HG02678 (cell line): ENCODE data around the gene KLF2.
A peak's percentile ranks its signal among the peaks of the same experiment; 100 is the strongest.

Experiments
- ATAC-seq: cut with Tn5 transposase; IDR thresholded peaks from one replicate; pipeline ENCODE4 v1.9.1; 2021; ENCODE audit warnings: mild to moderate bottlenecking, moderate library complexity; ENCODE audit not compliant: unreplicated experiment

KLF2 gene

DNA sequence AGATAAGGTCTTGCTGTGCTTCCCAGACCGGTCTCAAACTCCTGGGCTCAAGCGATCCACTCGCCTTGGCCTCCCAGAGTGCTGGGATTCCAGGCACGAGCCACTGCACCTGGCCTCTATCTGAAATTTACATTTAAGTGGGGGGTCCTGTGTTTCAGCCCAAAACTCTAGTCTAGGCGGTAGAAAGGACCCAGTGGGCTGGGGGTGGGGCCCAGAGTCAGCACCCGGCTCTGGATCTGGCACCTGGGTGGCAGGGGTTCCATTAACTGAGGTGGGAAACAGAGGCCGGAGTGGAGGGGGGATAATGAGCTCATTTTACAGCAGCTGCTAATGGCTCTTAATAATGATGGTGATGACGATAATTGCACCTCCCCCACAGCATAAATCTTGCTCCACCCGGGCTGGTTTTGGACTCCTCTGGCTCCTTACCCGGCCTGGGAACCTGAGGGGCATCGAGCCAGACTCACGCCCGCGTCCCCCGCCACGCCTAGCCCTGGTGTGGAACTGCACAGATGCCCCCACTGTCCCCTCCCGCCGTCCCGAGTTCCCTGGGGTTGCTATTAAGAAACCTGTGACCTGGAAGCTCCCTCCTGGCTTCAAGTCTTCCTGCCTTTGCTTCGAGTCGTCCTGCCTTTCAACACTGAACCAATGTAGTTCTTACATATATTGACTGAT, 17.8 kb upstream of the KLF2 start:
- no peak for ATAC-seq

DNA sequence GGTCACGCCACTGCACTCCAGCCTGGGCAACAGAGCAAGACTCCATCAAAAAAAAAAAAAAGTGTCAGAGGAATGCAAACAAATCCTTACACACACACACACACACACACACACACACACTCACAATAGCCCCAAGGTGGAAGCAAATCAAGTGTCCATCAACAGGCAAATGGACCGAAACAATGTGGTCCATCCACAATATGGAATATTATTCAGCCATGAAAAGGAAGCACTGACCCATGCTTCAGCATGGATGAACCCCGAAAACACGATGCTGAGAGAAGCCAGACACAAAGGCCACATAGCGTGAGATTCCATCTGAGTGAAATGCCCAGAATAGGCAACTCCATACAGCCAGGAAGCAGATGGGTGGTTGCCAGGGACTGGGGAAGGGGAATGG, 16.5 kb upstream of the KLF2 start:
- ATAC-seq = no peak

DNA sequence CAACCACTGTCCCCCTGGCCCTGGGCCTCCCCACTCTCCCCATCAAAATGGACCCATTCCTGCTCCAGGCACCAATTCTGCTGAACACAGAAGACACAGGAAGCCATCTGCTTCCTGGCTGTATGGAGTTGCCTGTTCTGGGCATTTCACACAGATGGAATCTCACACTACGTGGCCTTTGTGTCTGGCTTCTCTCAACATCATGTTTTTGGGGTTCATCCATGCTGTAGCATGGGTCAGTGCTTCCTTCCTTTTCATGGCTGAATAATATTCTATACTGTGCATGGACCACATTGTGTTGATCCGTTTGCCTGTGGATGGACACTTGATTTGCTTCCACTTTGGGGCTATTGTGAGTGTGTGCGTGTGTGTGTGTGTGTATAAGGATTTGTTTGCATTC, 15.0 kb upstream of the KLF2 start:
- ATAC-seq = no peak

DNA sequence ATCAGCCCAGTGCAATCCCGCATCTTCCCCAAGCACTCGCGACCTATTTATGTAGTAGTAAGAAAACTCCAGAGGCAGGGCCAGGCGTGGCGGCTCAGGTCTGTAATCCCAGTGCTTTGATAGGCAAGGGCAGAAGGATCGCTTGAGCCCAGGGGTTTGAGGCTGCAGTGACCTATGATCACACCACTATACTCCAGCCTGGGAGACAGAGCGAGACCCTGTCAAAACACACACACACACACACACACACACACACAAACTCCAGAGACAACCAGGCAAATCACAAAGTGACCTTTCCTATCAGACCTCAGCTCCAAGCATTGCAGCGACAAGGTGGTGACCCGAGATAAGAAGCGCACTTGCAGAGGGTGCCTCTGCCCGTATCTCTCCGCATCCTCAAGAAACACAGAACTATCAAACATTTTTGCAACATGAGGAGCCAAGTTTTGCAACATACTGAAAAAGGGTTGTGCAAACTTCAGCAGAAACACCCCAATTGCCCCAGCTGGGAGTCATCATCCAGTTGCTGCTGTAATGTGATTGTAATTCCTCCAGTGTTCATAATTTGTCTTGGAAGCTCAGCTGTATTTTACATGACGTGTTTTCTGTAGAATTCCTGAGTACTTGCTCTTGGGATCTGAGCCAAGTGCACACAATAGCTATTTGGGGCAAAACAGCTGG, 8.7 kb upstream of the KLF2 start:
- no peak for ATAC-seq

- no peak for ATAC-seq
Observed at GRCh38 chr19:16316506-16316882, 8.1 kb upstream of the KLF2 start.

GRCh38 chr19:16319481-16319880, 5.1 kb upstream of the KLF2 start:
- no peak for ATAC-seq

DNA sequence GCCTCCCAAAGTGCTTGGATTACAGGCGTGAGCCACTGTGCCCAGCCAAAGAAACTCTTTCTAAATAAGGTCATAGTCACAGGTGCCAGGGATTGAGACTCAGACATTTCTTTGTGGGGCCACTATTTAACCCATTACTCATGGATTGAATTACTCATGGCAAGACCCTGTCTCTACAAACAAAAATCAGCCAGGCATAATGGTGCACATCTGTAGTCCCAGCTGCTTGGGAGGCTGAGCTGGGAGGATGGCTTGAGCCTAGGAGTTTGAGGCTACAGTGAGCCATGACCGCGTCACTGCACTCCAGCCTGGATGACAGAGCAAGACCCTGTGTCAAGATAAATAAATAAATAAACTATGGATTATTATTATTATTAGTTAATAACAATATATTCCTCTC, 3.6 kb upstream of the KLF2 start:
- no peak for ATAC-seq

- ATAC-seq = no peak
Observed at GRCh38 chr19:16325161-16325527, 518 bp downstream of the KLF2 start.

DNA sequence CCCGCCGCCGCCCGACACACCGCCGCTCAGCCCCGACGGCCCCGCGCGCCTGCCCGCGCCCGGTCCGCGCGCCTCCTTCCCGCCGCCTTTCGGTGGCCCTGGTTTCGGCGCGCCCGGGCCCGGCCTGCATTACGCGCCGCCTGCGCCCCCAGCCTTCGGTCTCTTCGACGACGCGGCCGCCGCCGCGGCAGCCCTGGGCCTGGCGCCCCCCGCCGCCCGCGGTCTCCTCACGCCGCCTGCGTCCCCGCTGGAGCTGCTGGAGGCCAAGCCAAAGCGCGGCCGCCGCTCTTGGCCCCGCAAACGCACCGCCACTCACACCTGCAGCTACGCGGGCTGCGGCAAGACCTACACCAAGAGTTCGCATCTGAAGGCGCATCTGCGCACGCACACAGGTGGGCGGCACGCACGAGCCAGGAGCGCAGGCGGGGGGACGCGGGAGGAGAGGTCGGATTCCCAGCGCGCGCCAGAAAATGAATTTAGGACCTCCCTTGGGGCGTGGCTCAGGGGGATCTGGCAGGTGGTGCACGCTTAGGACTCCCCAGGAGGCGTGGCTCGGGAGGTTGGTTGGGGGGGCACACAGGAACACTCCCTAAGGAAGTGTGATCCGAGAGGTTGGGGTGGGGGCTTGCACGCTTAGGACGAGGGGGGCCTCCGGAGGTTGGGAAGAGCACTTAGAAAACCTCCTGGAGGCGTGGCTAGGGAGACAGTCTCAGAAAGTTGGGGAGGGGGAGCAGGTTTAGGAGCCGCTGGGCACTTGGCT, 1.2 kb downstream of the KLF2 start:
- ATAC-seq = no peak

DNA sequence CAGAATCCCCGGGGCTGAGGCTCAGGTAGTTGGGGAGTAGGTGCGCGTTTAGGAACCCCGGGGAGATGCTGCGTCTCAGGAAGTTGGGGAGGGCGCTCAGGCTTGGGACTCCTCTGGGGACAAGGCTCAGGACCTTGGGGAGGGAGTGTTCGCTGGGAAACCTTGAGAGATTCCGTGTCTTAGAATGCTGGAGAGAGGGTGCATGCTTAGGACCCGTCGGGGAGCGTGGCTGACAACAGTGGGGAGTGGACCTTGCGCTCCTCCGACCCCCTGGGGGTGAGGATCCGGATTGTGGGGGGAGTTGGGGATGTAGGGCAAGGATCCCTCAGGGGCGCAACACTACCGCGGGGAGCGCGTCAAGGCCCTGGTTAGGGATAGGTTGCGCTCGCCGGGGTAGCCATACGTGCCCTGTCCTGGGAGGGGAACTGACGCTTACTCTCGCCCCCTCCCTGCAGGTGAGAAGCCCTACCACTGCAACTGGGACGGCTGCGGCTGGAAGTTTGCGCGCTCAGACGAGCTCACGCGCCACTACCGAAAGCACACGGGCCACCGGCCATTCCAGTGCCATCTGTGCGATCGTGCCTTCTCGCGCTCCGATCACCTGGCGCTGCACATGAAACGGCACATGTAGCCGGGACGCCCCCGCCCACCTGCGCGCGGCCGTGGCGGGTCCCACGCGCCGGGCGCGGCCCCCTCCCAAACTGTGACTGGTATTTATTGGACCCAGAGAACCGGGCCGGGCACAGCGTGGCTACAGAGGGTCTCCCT, 2.0 kb downstream of the KLF2 start:
- no peak for ATAC-seq

GRCh38 chr19:16327169-16327475, 2.5 kb downstream of the KLF2 start:
- no peak for ATAC-seq

DNA sequence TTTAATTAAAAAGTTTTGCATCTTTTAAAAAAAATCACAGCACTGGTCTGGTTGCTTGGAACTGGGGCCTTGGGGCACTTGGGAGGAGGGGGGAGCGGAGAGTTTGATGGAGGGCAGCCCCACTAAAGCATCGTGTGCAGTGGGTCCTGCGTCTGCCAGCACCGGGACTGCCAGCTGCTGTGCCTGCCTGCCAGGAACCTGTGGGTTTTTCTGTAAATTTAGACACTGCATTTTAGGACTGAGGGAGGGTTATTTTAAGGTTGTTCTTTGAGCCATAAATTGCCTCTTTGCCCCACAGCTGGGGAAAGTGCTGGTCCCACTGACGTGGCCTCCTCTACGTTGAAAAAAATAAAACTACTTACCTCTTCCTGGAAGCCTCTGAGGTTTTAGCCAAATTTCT, 2.9 kb downstream of the KLF2 start:
- no peak for ATAC-seq

DNA sequence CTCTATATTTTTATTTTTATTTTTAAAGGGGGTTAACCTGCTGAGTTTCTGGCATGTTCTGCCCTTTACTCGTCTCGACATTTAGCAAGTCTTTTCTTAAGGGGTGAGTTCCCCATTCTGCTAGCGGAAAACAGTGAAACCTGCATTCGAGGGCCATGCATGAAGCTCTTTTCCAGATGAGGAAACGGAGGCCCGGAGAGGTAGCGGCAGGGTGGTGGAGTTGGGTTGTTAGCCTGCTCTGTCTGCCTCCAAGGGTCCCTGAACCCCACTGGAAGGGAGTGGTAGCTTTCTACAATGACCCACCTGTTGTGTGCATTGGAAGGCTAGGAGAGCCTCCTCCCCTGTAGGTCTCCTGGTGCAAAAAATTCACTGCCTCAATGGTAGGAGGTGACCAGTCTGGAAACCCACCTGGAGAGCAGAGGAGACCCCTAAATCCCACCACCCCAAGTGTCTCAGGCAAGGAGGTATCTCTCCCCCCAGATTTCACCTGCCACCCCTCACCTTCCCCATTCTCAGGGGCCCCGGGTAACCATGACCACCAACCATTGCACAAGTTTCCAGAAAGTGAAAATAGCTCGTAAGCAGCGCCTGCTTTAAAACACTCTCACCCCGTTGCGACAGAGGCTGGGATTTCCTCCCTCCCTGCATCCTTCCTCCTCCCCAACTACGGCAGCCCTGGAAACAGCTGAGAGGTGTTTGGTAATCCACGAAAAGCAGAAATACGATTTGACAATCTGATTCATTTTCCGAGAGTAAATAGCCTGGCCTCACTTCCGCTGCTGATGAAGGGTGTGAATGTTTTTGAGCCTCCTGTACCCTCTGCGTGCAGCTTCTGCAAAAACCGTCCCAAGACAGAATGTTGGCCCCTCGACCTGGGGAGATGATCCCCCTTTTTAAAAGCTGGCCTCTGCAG, 3.5 kb downstream of the KLF2 start:
- no peak for ATAC-seq

DNA sequence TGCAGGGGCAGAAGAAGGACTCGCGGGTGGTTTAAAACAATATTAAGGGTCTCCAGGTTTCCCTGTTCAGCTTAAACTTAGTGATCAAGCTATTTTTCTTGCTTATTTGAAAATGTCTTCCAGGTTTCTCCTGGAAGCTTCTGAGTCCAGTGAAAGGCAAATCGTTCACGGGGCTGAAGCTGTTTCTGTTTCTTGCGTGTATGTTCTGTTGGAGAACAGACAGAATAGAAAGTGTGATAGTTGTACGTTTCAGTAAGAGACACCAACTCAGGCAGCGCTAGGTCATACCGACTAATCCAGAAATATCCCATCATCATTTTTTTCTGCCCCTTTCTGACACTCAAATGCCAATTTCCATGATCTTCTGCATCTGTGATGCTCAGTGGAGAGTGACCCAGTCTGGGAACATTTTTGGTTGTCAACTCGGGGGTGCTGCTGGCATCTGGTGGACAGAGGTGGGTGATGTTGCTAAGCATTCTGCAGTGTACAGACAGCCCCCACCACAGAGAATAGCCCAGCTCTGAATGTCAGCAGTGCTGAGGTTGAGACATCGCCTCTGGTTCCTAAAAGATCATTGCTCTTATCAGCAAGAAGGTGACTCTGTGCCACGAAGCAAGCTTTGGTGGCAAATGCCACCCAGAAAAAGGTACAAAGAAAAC, 4.3 kb downstream of the KLF2 start:
- no peak for ATAC-seq

DNA sequence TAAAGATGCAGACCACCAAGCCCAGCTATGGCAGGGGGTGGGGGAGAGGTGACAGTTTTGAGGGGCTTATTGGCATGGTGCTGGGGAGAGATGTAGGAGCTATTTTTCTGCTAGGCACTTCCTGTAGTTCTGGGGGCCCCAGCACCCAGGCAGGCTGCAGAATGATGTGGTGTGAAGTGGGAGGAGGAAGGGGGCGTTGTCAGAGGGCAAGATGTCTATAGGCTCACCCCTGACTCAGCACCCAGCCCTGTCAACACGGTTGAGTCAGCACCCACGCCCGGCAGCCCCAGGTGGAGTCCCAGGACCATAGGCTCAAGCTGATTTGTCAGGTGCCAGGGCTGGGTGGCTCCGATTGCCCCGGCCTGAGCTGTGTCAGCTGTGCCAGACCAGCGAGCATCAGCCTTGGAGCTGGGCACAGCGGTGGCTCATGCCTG, 5.8 kb downstream of the KLF2 start:
- ATAC-seq = peak; percentile 44

- no peak for ATAC-seq
Observed at GRCh38 chr19:16330806-16331690, 6.4 kb downstream of the KLF2 start.

DNA sequence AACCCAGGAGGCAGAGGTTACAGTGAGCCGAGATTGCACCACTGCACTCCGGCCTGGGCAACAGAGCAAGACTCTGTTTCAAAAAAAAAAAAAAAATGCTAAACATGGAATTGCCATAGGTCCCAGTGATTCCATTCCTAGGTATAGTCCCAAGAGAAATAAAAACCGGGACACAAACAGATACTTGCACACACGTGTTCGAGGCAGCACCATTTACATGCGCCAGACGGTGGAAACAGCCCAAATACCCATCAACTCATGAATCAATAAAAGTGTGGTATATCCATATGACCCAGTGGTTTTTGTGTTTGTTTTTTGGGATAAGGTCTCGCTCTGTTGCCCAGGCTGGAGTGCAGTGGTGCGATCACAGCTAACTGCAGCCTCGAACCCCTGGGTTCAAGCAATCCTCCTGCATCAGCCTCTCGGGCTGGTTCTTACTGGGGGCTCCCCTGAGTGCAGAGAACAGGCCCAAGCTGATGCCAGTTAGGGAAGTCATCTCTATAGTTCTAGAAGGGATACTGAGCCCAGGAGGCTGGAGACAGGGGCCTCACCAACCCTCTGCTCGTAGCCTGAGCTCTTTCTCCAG, 8.5 kb downstream of the KLF2 start:
- ATAC-seq = no peak

DNA sequence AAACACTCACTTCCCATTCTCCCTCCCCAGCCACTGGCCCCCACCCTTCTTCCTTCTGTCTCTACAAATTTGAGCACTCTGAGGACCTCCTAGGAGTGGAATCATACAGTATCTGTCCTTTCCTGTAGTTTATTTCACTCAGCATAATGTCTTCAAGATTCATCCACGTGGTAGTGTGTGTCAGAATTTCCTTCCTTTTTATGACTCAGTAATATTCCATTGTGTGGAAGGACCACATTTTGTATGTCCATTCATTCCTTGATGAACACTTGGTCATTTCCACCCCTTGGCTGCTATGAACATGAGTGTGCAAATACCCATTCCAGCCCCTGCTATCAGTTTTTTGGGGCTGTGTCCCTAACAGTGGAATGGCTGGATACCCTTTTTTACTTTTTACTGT, 9.8 kb downstream of the KLF2 start:
- no peak for ATAC-seq

- ATAC-seq = no peak
Observed at GRCh38 chr19:16335226-16335625, 10.6 kb downstream of the KLF2 start.
